Measurements from ENCODE around the gene FOXC1. TPM values are rescaled to one million over a fixed set of nuclear protein-coding genes. Genes with fewer than 3 reads are reported as not detected.

The FOXC1 gene
- total and polyA plus RNA-seq, 2 donors (not counting 1 experiment from before 2014, with no cell fraction given) = 0.04 to 0.52 TPM

DNA sequence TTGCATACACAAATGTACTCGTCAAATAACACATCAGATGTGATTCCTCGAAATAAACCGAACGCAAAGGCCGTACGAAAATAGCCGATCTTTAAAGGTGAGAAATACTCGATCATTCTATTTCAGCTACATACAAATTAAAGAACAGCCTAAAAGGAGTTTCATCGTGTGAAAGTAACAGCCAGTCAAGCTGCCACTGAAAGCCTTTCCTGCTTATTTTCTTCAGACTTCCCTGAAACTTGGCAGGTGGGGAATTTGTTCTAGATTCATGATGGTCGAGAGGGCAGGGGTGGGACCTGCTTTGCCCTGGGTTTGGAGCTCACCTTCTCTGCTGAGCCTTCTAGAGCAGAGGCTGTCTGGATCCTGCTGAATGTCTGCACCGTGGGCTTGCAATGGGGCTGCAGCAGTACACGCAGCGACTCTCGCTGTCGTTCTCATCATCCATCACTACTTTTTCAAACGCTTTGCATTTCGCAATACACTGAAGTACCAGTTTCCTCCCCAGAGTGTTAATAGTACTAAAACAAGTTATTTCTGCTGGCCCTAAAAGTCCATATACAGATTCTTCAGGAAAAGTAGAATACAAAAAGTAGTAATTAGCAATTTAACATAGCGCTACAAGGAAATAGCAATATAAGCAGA is 16.2 kb downstream of the FOXC1 start:
- no peak overlapping the region for H2AFZ ChIP-seq (ENCODE audit: insufficient read depth, low read depth, low read length, poor library complexity, severe bottlenecking)
- H4K20me1 ChIP-seq (ENCODE audit: control insufficient read depth, insufficient read depth, low read length, poor library complexity, severe bottlenecking) = no peaks in the 10 kb centered on the region
- peaks cover 70% of the 10 kb centered on the region for H3K27me3 Mint-ChIP-seq
- ChIA-PET POLR2A (interaction anchor here (0.5 kb wide), 1 partner anchor 569 kb away, joined by 4 read pairs; no protein-coding TSS in a partner anchor), CTCF (interaction anchor here (1.5 to 3.1 kb wide), 4 partner anchors 18 to 1008 kb away, joined by 3 to 15 read pairs (median 6); no protein-coding TSS in a partner anchor)
- peak; percentile 40 for DNase-seq
- H3K36me3 ChIP-seq (replicated peaks in 1 of 2; ENCODE audit: control extremely low read depth in 1 of 2, control insufficient read depth in 1 of 2, extremely low read depth in 1 of 2, insufficient read depth in 2 of 2, low read length in 1 of 2) = no peaks in the 10 kb centered on the region
- H3K9ac ChIP-seq (ENCODE audit: low read length) = no peak overlapping the region
- peak overlapping the region in 1 of 5 experiments; percentile 69 for H3K4me3 ChIP-seq (ENCODE audit: control extremely low read depth in 1 of 5, extremely low read depth in 1 of 5, insufficient read depth in 1 of 5, low read depth in 2 of 5, low read length in 4 of 5)
- 45% methylated on average over 9 of the region's 18 CpGs for WGBS (ENCODE audit: insufficient coverage)
- no peak overlapping the region for H3K27ac Mint-ChIP-seq
- H3K9me3 Mint-ChIP-seq (ENCODE audit: insufficient read depth) = no peaks in the 10 kb centered on the region
- no peaks in the 10 kb centered on the region for H3K79me2 ChIP-seq (ENCODE audit: control insufficient read depth, insufficient read depth, low read length)
- no peak overlapping the region for H3K27ac ChIP-seq (ENCODE audit: low read length in 2 of 2)
- TF ChIP-seq, protein P1, sequence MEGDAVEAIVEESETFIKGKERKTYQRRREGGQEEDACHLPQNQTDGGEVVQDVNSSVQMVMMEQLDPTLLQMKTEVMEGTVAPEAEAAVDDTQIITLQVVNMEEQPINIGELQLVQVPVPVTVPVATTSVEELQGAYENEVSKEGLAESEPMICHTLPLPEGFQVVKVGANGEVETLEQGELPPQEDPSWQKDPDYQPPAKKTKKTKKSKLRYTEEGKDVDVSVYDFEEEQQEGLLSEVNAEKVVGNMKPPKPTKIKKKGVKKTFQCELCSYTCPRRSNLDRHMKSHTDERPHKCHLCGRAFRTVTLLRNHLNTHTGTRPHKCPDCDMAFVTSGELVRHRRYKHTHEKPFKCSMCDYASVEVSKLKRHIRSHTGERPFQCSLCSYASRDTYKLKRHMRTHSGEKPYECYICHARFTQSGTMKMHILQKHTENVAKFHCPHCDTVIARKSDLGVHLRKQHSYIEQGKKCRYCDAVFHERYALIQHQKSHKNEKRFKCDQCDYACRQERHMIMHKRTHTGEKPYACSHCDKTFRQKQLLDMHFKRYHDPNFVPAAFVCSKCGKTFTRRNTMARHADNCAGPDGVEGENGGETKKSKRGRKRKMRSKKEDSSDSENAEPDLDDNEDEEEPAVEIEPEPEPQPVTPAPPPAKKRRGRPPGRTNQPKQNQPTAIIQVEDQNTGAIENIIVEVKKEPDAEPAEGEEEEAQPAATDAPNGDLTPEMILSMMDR (IDR thresholded peaks at IDR 0.05) = no peak
- TF ChIP-seq EZH2 (IDR thresholded peaks at IDR 0.05; ENCODE audit: borderline replicate concordance, insufficient read depth, low read depth, low read length, poor library complexity, severe bottlenecking) = no peak
- ATAC-seq (ENCODE audit: low read depth) = no peak
- H3K4me2 ChIP-seq (replicated peaks; ENCODE audit: low read depth, low read length, poor library complexity, severe bottlenecking) = peak overlapping the region; percentile 84
- intact Hi-C loops (cut with micrococcal nuclease) = loop anchor here (2.0 to 10.0 kb wide), 2 partner anchors 19 to 109 kb away; no protein-coding TSS in a partner anchor
- H3K4me1 ChIP-seq (ENCODE audit: control insufficient read depth in 2 of 2, insufficient read depth in 2 of 2, low read length in 2 of 2) = peaks cover 22 to 24% of the 10 kb centered on the region in 2 donors
- H3K4me3 Mint-ChIP-seq = peak overlapping the region; percentile 88
- H3K9me3 ChIP-seq (ENCODE audit: control extremely low read depth in 1 of 3, control insufficient read depth in 2 of 3, insufficient read depth in 1 of 3, low read length in 2 of 3) = peaks cover 0 to 18% (median 0%) of the 10 kb centered on the region in 3 donors
- peaks cover 0 to 72% (median 51%) of the 10 kb centered on the region in 4 experiments for H3K27me3 ChIP-seq (replicated peaks in 1 of 4; ENCODE audit: control extremely low read depth in 1 of 4, control insufficient read depth in 3 of 4, insufficient read depth in 4 of 4, low read length in 3 of 4)
- H3K4me1 Mint-ChIP-seq = peaks cover 17% of the 10 kb centered on the region

GRCh38 chr6:1626481-1626880 is 16.8 kb downstream of the FOXC1 start:
- H2AFZ ChIP-seq (ENCODE audit: insufficient read depth, low read depth, low read length, poor library complexity, severe bottlenecking) = no peak overlapping the region
- H3K4me3 ChIP-seq (ENCODE audit: control extremely low read depth in 1 of 5, extremely low read depth in 1 of 5, insufficient read depth in 1 of 5, low read depth in 2 of 5, low read length in 4 of 5) = no peak overlapping the region
- H3K27me3 ChIP-seq (replicated peaks in 1 of 4; ENCODE audit: control extremely low read depth in 1 of 4, control insufficient read depth in 3 of 4, insufficient read depth in 4 of 4, low read length in 3 of 4) = peaks cover 0 to 67% (median 47%) of the 10 kb centered on the region in 4 experiments
- Mint-ChIP-seq H3K9me3 (ENCODE audit: insufficient read depth) (no peaks in the 10 kb centered on the region), H3K27me3 (peaks cover 67% of the 10 kb centered on the region), H3K4me3 (peak overlapping the region; percentile 88), H3K4me1 (peaks cover 17% of the 10 kb centered on the region), H3K27ac (no peak overlapping the region)
- no peaks in the 10 kb centered on the region for H3K36me3 ChIP-seq (replicated peaks in 1 of 2; ENCODE audit: control extremely low read depth in 1 of 2, control insufficient read depth in 1 of 2, extremely low read depth in 1 of 2, insufficient read depth in 2 of 2, low read length in 1 of 2)
- TF ChIP-seq, protein P1 (IDR thresholded peaks at IDR 0.05) = no peak
- TF ChIP-seq EZH2 (IDR thresholded peaks at IDR 0.05; ENCODE audit: borderline replicate concordance, insufficient read depth, low read depth, low read length, poor library complexity, severe bottlenecking) = no peak
- ATAC-seq (ENCODE audit: low read depth) (no peak), DNase-seq (no peak)
- no peak overlapping the region for H3K27ac ChIP-seq (ENCODE audit: low read length in 2 of 2)
- WGBS (ENCODE audit: insufficient coverage) = 17% methylated on average over 2 of the region's 4 CpGs
- H3K9me3 ChIP-seq (ENCODE audit: control extremely low read depth in 1 of 3, control insufficient read depth in 2 of 3, insufficient read depth in 1 of 3, low read length in 2 of 3) = peaks cover 0 to 17% (median 0%) of the 10 kb centered on the region in 3 donors
- no peaks in the 10 kb centered on the region for H3K79me2 ChIP-seq (ENCODE audit: control insufficient read depth, insufficient read depth, low read length)
- ChIA-PET POLR2A (no interaction called here), CTCF (interaction anchor here (1.5 to 3.1 kb wide), 3 partner anchors 18 to 1008 kb away, joined by 3 to 15 read pairs (median 8); no protein-coding TSS in a partner anchor)
- H3K9ac ChIP-seq (ENCODE audit: low read length) = no peak overlapping the region
- no peaks in the 10 kb centered on the region for H4K20me1 ChIP-seq (ENCODE audit: control insufficient read depth, insufficient read depth, low read length, poor library complexity, severe bottlenecking)
- H3K4me1 ChIP-seq (ENCODE audit: control insufficient read depth in 2 of 2, insufficient read depth in 2 of 2, low read length in 2 of 2) = peaks cover 22 to 24% of the 10 kb centered on the region in 2 donors
- intact Hi-C loops (cut with micrococcal nuclease) = loop anchor here (2.0 to 10.0 kb wide), 2 partner anchors 20 to 108 kb away; no protein-coding TSS in a partner anchor
- no peak overlapping the region for H3K4me2 ChIP-seq (replicated peaks; ENCODE audit: low read depth, low read length, poor library complexity, severe bottlenecking)

Measured in B cell (primary cell).